DND-41 (cell line): ENCODE measurements around the gene FOXK1.

Source experiments
- CTCF ChIP-seq: IDR thresholded peaks from 2 replicates; pipeline ENCODE4 v1.5.1; 2012; ENCODE audit warnings: borderline replicate concordance, low read length, moderate library complexity, mild to moderate bottlenecking; ENCODE audit not compliant: poor library complexity, severe bottlenecking; ENCODE audit errors: extremely low read depth
- EZH2 ChIP-seq: IDR thresholded peaks from 3 replicates; pipeline ENCODE4 v1.6.1; 2012; ENCODE audit warnings: borderline replicate concordance, low read depth, mild to moderate bottlenecking, moderate library complexity, low read length, inconsistent platforms; ENCODE audit not compliant: severe bottlenecking

DNA sequence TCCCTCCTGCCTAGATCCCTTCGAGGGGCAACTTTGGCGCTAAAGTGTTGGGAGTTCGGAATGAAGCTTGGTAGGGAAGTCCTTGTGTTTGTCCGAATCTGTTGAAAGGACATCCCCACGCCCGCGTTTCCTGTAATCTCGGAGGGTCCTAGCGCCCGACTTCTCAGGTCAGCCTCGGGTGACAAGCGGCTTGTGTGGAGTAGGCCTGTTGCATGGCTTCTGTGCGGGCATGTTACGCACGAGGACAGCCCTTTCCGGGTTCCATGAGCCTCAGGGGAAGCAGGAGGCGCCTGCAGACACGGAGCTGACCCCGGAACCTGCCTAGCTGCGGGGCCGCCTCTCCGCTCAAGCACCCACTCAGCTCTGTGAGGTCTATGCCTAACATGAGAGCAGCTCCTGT is 64.9 kb downstream of the FOXK1 start:
- TF ChIP-seq CTCF, result no peak
- TF ChIP-seq EZH2, result no peak
